ENCODE results near the gene RAB3C. TPM values are rescaled to one million over a fixed set of nuclear protein-coding genes. Genes with fewer than 3 reads are reported as not detected.

Gene RAB3C
- total and polyA plus RNA-seq, 2 experiments from 2014 or later: 15.0 to 30.6 TPM

- TF ChIP-seq ZNF462 (CRISPR knock-in tag; IDR thresholded peaks at IDR 0.05) (no peak), EZH2phosphoT487 (IDR thresholded peaks at IDR 0.05; ENCODE audit: unreplicated experiment) (no peak), NANOG (IDR thresholded peaks at IDR 0.05; ENCODE audit: borderline replicate concordance) (no peak), ZNF331 (CRISPR knock-in tag; IDR thresholded peaks at IDR 0.05; ENCODE audit: low read depth) (no peak), ZNF114 (CRISPR knock-in tag; IDR thresholded peaks at IDR 0.05) (no peak)
Observed at GRCh38 chr5:58672521-58672920, 89.6 kb downstream of the RAB3C start (continued).

DNA sequence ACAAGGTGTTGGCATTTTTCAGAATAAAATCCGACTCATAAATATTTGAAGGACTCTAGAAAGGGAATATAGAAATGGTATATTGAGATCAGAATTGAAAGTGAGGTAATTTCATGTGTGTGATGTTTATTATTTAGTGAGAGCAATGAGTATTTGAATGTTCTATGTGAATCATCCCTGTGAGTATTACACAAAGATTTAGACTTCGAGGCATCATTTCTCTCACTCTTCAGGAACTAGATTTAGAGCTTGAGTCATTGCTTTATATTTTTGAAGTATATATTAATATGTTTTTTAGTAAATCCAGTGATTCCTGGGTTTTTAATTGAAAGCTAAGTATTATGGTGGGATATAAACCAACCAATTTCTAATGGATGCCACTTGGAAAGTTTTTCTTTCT is 91.2 kb downstream of the RAB3C start:
- Histone ChIP-seq H3F3A (replicated peaks; ENCODE audit: low read depth) (no peaks in the 10 kb centered on the region), H4K20me1 (replicated peaks; ENCODE audit: insufficient read depth) (no peaks in the 10 kb centered on the region), H3K27ac (ENCODE audit: low read depth) (no peak overlapping the region), H2AFZ (no peak overlapping the region), H3K4me3 (no peak overlapping the region), H3K4me2 (no peak overlapping the region), H3K9me2 (ENCODE audit: insufficient read depth) (0 out of 2 replicates have a peak, but pooled peaks cover 3% of the 10 kb centered on the region), H3K79me2 (replicated peaks; ENCODE audit: insufficient read depth) (no peaks in the 10 kb centered on the region), H3K4me1 (ENCODE audit: insufficient read depth) (no peaks in the 10 kb centered on the region), H3K27me3 (ENCODE audit: insufficient read depth) (no peaks in the 10 kb centered on the region), H3K36me3 (ENCODE audit: insufficient read depth) (no peaks in the 10 kb centered on the region)
- no peaks in the 10 kb centered on the region for H3K9me3 Mint-ChIP-seq
- no peaks in the 10 kb centered on the region for H3K36me3 Mint-ChIP-seq (ENCODE audit: low read depth)
- no peak overlapping the region for H3K4me3 Mint-ChIP-seq
- peaks cover 1% of the 10 kb centered on the region for H3K27me3 Mint-ChIP-seq (ENCODE audit: insufficient read depth, low read depth, poor library complexity)
- TF ChIP-seq ZNF114 (CRISPR knock-in tag; IDR thresholded peaks at IDR 0.05) (no peak), CREB1 (CRISPR knock-in tag; IDR thresholded peaks at IDR 0.05; ENCODE audit: low read depth) (no peak), POLR2AphosphoS5 (IDR thresholded peaks at IDR 0.05; ENCODE audit: low read depth) (no peak), STAT1 (IDR thresholded peaks at IDR 0.05; ENCODE audit: unreplicated experiment) (no peak)
- TF ChIP-seq, protein P1, sequence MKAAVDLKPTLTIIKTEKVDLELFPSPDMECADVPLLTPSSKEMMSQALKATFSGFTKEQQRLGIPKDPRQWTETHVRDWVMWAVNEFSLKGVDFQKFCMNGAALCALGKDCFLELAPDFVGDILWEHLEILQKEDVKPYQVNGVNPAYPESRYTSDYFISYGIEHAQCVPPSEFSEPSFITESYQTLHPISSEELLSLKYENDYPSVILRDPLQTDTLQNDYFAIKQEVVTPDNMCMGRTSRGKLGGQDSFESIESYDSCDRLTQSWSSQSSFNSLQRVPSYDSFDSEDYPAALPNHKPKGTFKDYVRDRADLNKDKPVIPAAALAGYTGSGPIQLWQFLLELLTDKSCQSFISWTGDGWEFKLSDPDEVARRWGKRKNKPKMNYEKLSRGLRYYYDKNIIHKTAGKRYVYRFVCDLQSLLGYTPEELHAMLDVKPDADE (IDR thresholded peaks at IDR 0.05): no peak
- peaks cover 7% of the 10 kb centered on the region; the same call in 2 of the 3 replicates for H3K4me1 Mint-ChIP-seq
- ATAC-seq (no peak), DNase-seq (ENCODE audit: low spot score) (no peak)
- no peak overlapping the region for H3K27ac Mint-ChIP-seq
